ENCODE data around the gene PIP5K1B.

- TF ChIP-seq CTCF (conservative IDR thresholded peaks at IDR 0.05; ENCODE audit: low read length), result no peak
- TF ChIP-seq EZH2phosphoT487 (IDR thresholded peaks at IDR 0.05; ENCODE audit: borderline replicate concordance), result no peak
These were observed 182.2 kb downstream of the PIP5K1B start for GRCh38 chr9:68887232-68887631.

Measured in Loucy (cell line).